SK-N-SH (cell line): Measurements from ENCODE around the gene MXD3.

ENCODE experiments used
- CTCF ChIP-seq: fragments of 200-600 bp; sonication (generic); IDR thresholded peaks from 2 replicates; pipeline ENCODE4 v1.6.1; 2017; ENCODE audit warnings: antibody characterized with exemption, mild to moderate bottlenecking, moderate library complexity
- POLR2AphosphoS5 ChIP-seq: IDR thresholded peaks from 2 replicates; pipeline ENCODE4 v1.6.1; 2012; ENCODE audit warnings: low read depth, low read length
- RAD21 ChIP-seq: IDR thresholded peaks from 2 replicates; pipeline ENCODE4 v1.6.1; 2012; ENCODE audit warnings: mild to moderate bottlenecking, low read length
- SMC3 ChIP-seq: IDR thresholded peaks from 2 replicates; pipeline ENCODE4 v1.6.1; 2012; ENCODE audit warnings: low read depth, low read length, improper control_type of control experiment

GRCh38 chr5:177355162-177355867, 43.6 kb upstream of the MXD3 start:
- TF ChIP-seq POLR2AphosphoS5 (no peak), CTCF (no peak), RAD21 (no peak), SMC3 (no peak)
